Trophoblast cell (in vitro differentiated cells and primary cell): Measurements from ENCODE around the gene FYN.

Source experiments
- DNase-seq, 2 donors: peaks; one replicate each; pipeline ENCODE4 v3.0.0-alpha.2; 2016
- H2AFZ ChIP-seq: 2 replicates; pipeline ENCODE4 v1.6.1; 2013; ENCODE audit warnings: low read length, moderate library complexity, mild to moderate bottlenecking; ENCODE audit not compliant: insufficient read depth, poor library complexity
- H2AK5ac ChIP-seq: 2 replicates; pipeline ENCODE4 v1.6.1; 2013; ENCODE audit warnings: mild to moderate bottlenecking, low read length
- H2BK120ac ChIP-seq: 2 replicates; pipeline ENCODE4 v1.6.1; 2013; ENCODE audit warnings: low read length, mild to moderate bottlenecking, moderate library complexity; ENCODE audit not compliant: insufficient read depth, poor library complexity
- H2BK12ac ChIP-seq: 2 replicates; pipeline ENCODE4 v1.6.1; 2013; ENCODE audit warnings: mild to moderate bottlenecking, low read length, moderate library complexity
- H2BK5ac ChIP-seq: 2 replicates; pipeline ENCODE4 v1.6.1; 2013; ENCODE audit warnings: low read length, low read depth, moderate library complexity, mild to moderate bottlenecking; ENCODE audit not compliant: poor library complexity
- H3K14ac ChIP-seq: 2 replicates; pipeline ENCODE4 v1.6.1; 2013; ENCODE audit warnings: mild to moderate bottlenecking, low read length
- H3K18ac ChIP-seq: 2 replicates; pipeline ENCODE4 v1.6.1; 2013; ENCODE audit warnings: mild to moderate bottlenecking, low read length
- H3K23ac ChIP-seq: 2 replicates; pipeline ENCODE4 v1.6.1; 2013; ENCODE audit warnings: low read length
- H3K27ac ChIP-seq: 2 replicates; pipeline ENCODE4 v1.5.1; 2013; ENCODE audit warnings: low read depth, mild to moderate bottlenecking, inconsistent platforms, low read length, moderate library complexity
- H3K27me3 ChIP-seq: 2 replicates; pipeline ENCODE4 v1.6.1; 2013; ENCODE audit warnings: inconsistent platforms, mild to moderate bottlenecking, low read length, moderate library complexity; ENCODE audit not compliant: insufficient read depth
- H3K36me3 ChIP-seq, 2 experiments: 1 replicate in 1 of 2; 2 replicates in 1 of 2; pipeline ENCODE4 v1.6.1; 2013; ENCODE audit warnings: low read length in 2 of 2, mild to moderate bottlenecking in 2 of 2, moderate library complexity in 1 of 2; ENCODE audit not compliant: insufficient read depth in 2 of 2, control insufficient read depth in 1 of 2
- H3K4ac ChIP-seq: 2 replicates; pipeline ENCODE4 v1.6.1; 2013; ENCODE audit warnings: low read depth, mild to moderate bottlenecking, low read length, moderate library complexity
- H3K4me1 ChIP-seq, 2 experiments: 1 replicate in 1 of 2; 2 replicates in 1 of 2; pipeline ENCODE4 v1.6.1; 2013; ENCODE audit warnings: low read length in 2 of 2, mild to moderate bottlenecking in 2 of 2, moderate library complexity in 1 of 2; ENCODE audit not compliant: insufficient read depth in 2 of 2, control insufficient read depth in 1 of 2
- H3K4me2 ChIP-seq: 2 replicates; pipeline ENCODE4 v1.6.1; 2013; ENCODE audit warnings: inconsistent platforms, mild to moderate bottlenecking, low read length, moderate library complexity
- H3K4me3 ChIP-seq: 2 replicates; pipeline ENCODE4 v1.5.1; 2013; ENCODE audit warnings: mild to moderate bottlenecking, low read depth, low read length, inconsistent platforms
- H3K79me1 ChIP-seq: one replicate; pipeline ENCODE4 v1.6.1; 2013; ENCODE audit warnings: low read length
- H3K79me2 ChIP-seq: 2 replicates; pipeline ENCODE4 v1.6.1; 2013; ENCODE audit warnings: low read length, mild to moderate bottlenecking; ENCODE audit not compliant: control insufficient read depth, insufficient read depth, poor library complexity
- H3K9ac ChIP-seq: 2 replicates; pipeline ENCODE4 v1.6.1; 2013; ENCODE audit warnings: mild to moderate bottlenecking, low read length
- H3K9me3 ChIP-seq: 2 replicates; pipeline ENCODE4 v1.6.1; 2013; ENCODE audit warnings: low read depth, mild to moderate bottlenecking, control low read depth, inconsistent platforms, low read length; ENCODE audit not compliant: insufficient read depth
- H4K12ac ChIP-seq: 2 replicates; pipeline ENCODE4 v1.6.1; 2013; ENCODE audit warnings: low read depth, mild to moderate bottlenecking, low read length, moderate library complexity
- H4K8ac ChIP-seq: 2 replicates; pipeline ENCODE4 v1.6.1; 2013; ENCODE audit warnings: low read depth, mild to moderate bottlenecking, low read length, moderate library complexity
- H4K91ac ChIP-seq: one replicate; pipeline ENCODE4 v1.6.1; 2013; ENCODE audit warnings: low read depth, mild to moderate bottlenecking, low read length, moderate library complexity
- WGBS: extraction: QIAGEN DNeasy Blood & Tissue Kit; methylation state at CpG from one replicate; pipeline ENCODE4 v1.1.7; 2013; ENCODE audit warnings: missing lambda C conversion rate; ENCODE audit not compliant: insufficient read length, insufficient coverage; ENCODE audit errors: extremely low coverage; 5-methylcytosine and 5-hydroxymethylcytosine counted together

FYN gene

DNA sequence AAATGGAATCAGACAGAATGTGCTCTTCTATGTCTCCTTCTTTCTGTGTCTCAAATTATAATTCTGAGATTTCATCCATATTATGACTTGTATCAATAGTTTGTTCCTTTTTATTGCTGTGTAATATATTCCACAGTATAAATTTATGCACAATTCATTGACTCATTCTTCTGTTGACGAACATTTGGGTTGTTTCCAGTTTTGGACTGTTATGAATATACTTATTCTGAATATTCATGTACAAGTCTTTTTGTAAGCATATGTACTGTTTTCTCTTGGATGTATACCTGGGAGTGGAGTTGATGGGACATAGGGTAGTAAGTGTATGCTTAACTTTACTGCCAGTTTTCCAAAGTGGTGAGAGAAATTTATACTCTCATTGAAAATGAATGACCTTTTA, 239.4 kb downstream of the FYN start:
- H3K18ac ChIP-seq = no peak overlapping the region
- no peak overlapping the region for H3K23ac ChIP-seq
- H2BK12ac ChIP-seq = no peak overlapping the region
- no peak overlapping the region for H3K4me2 ChIP-seq
- H3K14ac ChIP-seq = no peak overlapping the region
- no peak overlapping the region for H4K8ac ChIP-seq
- no peak overlapping the region for H3K27ac ChIP-seq
- H3K9ac ChIP-seq = no peak overlapping the region
- no peak overlapping the region for H2BK5ac ChIP-seq
- H4K12ac ChIP-seq = no peak overlapping the region
- H3K36me3 ChIP-seq = no peaks in the 10 kb centered on the region
- no peaks in the 10 kb centered on the region for H3K9me3 ChIP-seq
- no peak overlapping the region for H2BK120ac ChIP-seq
- H3K27me3 ChIP-seq = no peaks in the 10 kb centered on the region
- H3K79me1 ChIP-seq = no peaks in the 10 kb centered on the region
- no peak overlapping the region for H2AFZ ChIP-seq
- H2AK5ac ChIP-seq = no peak overlapping the region
- peaks cover 3 to 4% of the 10 kb centered on the region in 2 experiments for H3K4me1 ChIP-seq
- H3K79me2 ChIP-seq = no peaks in the 10 kb centered on the region
- no peak overlapping the region for H3K4ac ChIP-seq
- no peak overlapping the region for H4K91ac ChIP-seq
- H3K4me3 ChIP-seq = no peak overlapping the region
- WGBS = no CpG with 5 or more reads among the region's 1 CpG
- no peak for DNase-seq

GRCh38 chr6:111632468-111633247, 240.6 kb downstream of the FYN start:
- H3K4me2 ChIP-seq = no peak overlapping the region
- no peak overlapping the region for H3K14ac ChIP-seq
- H2BK12ac ChIP-seq = no peak overlapping the region
- no peak overlapping the region for H2BK5ac ChIP-seq
- H2AFZ ChIP-seq = no peak overlapping the region
- H3K79me1 ChIP-seq = no peaks in the 10 kb centered on the region
- no peak for DNase-seq
- no peak overlapping the region for H4K91ac ChIP-seq
- no peaks in the 10 kb centered on the region for H3K9me3 ChIP-seq
- H3K36me3 ChIP-seq = no peaks in the 10 kb centered on the region
- no peak overlapping the region for H4K8ac ChIP-seq
- H3K18ac ChIP-seq = no peak overlapping the region
- H2BK120ac ChIP-seq = no peak overlapping the region
- H3K4me1 ChIP-seq = peaks cover 3 to 4% of the 10 kb centered on the region in 2 experiments
- H3K4me3 ChIP-seq = no peak overlapping the region
- H2AK5ac ChIP-seq = no peak overlapping the region
- no peak overlapping the region for H3K27ac ChIP-seq
- WGBS = no CpG with 5 or more reads among the region's 4 CpGs
- H3K4ac ChIP-seq = no peak overlapping the region
- H3K23ac ChIP-seq = no peak overlapping the region
- H3K9ac ChIP-seq = no peak overlapping the region
- no peaks in the 10 kb centered on the region for H3K27me3 ChIP-seq
- H4K12ac ChIP-seq = no peak overlapping the region
- no peaks in the 10 kb centered on the region for H3K79me2 ChIP-seq

DNA sequence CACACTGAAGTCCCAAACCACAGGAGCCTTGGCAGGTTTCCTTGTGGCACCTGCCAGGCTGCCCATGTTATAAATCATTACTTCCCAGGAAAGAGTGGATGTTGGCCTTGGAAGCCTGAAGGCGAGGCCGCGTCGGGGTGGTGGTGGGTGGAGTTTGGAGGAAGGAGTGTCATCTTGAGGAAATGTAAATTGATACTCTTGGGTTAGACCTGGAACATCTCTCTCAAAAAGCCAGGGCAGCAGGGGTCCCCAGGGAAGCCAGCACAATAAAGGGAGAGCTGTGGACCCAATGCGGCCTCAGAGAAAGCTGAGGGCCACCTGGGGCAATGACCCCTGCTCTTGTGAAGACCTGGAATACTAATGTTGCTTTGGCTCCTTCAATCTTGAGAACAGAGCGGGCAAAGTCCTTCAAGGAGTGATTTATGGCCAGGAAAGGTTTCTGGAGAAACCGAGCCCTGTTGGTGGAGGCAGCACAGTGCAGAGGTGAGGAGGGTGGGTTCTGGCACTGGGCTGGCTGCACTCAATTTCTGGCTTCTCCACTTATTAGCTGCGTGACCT, 241.3 kb downstream of the FYN start:
- H3K9ac ChIP-seq = no peak overlapping the region
- WGBS = no CpG with 5 or more reads among the region's 8 CpGs

DNA sequence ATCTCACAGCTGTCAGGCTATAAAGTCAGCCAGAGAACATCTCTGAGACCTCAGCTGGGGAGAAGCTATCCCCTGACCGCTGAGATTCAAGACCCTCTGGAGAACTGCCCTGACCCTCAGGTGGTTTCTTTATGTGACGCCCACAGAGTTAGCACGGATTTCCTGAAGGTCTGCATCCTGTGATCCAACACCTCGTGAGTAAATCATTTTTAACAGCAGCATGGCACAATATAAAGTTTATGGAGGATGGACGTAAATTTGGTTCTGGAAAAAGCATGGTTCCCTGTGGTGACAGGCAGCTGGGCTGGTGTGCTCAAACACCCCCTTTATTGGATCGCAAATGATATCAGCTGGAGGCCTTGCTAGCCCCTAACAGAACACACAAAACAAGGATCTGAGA, 242.2 kb downstream of the FYN start:
- Histone ChIP-seq H3K9me3 (no peaks in the 10 kb centered on the region), H2BK5ac (no peak overlapping the region), H3K79me1 (no peaks in the 10 kb centered on the region), H2AFZ (no peak overlapping the region), H4K8ac (no peak overlapping the region), H3K27ac (no peak overlapping the region), H2AK5ac (no peak overlapping the region), H2BK120ac (no peak overlapping the region), H3K27me3 (no peaks in the 10 kb centered on the region), H3K4me3 (no peak overlapping the region), H3K9ac (no peak overlapping the region), H2BK12ac (no peak overlapping the region), H3K14ac (no peak overlapping the region), H3K18ac (no peak overlapping the region), H3K4ac (no peak overlapping the region), H3K4me1 (peaks cover 3 to 4% of the 10 kb centered on the region in 2 experiments), H3K23ac (no peak overlapping the region), H3K79me2 (no peaks in the 10 kb centered on the region), H4K91ac (no peak overlapping the region), H3K36me3 (no peaks in the 10 kb centered on the region), H4K12ac (no peak overlapping the region), H3K4me2 (no peak overlapping the region)
- DNase-seq = no peak
- WGBS = no CpG with 5 or more reads among the region's 6 CpGs

More for the DNA sequence above, 241.3 kb downstream of the FYN start:
- H3K36me3 ChIP-seq = no peaks in the 10 kb centered on the region
- no peak overlapping the region for H4K12ac ChIP-seq
- no peak overlapping the region for H2AK5ac ChIP-seq
- no peak overlapping the region for H3K4ac ChIP-seq
- H3K4me3 ChIP-seq = no peak overlapping the region
- no peak overlapping the region for H3K23ac ChIP-seq
- no peak for DNase-seq
- no peak overlapping the region for H4K8ac ChIP-seq
- no peak overlapping the region for H3K18ac ChIP-seq
- H3K4me1 ChIP-seq = peaks cover 3 to 4% of the 10 kb centered on the region in 2 experiments
- no peak overlapping the region for H2BK120ac ChIP-seq
- H3K4me2 ChIP-seq = no peak overlapping the region
- no peak overlapping the region for H3K27ac ChIP-seq
- no peak overlapping the region for H2BK5ac ChIP-seq
- no peaks in the 10 kb centered on the region for H3K9me3 ChIP-seq
- no peak overlapping the region for H2AFZ ChIP-seq
- no peak overlapping the region for H4K91ac ChIP-seq
- no peak overlapping the region for H2BK12ac ChIP-seq
- H3K14ac ChIP-seq = no peak overlapping the region
- H3K79me2 ChIP-seq = no peaks in the 10 kb centered on the region
- no peaks in the 10 kb centered on the region for H3K79me1 ChIP-seq
- no peaks in the 10 kb centered on the region for H3K27me3 ChIP-seq
